Prostate gland (tissue), 2 donors: ENCODE data around the gene UGT1A8. TPM values are rescaled to one million over a fixed set of nuclear protein-coding genes. Genes with fewer than 3 reads are reported as not detected.

Experiments used
- DNase-seq: peaks from one replicate; pipeline ENCODE4 v3.0.0-alpha.2; 2019; ENCODE audit warnings: low spot score
- H3K27ac ChIP-seq, 2 donors: fragments of 200-600 bp; sonication (generic); 2 replicates each; pipeline ENCODE4 v1.5.1; 2017 to 2019
- H3K27me3 ChIP-seq: fragments of 200-600 bp; sonication (generic); replicated peaks from 2 replicates; pipeline ENCODE4 v1.5.1; 2019; ENCODE audit not compliant: insufficient read depth
- H3K36me3 ChIP-seq, 2 donors: fragments of 200-600 bp; sonication (generic); 1 replicate in 1 of 2; 2 replicates in 1 of 2; pipeline versions ENCODE4 v1.5.1 to v1.8.1; 2017 to 2019
- H3K4me1 ChIP-seq: fragments of 200-600 bp; sonication (generic); replicated peaks from 2 replicates; pipeline ENCODE4 v1.5.1; 2019
- H3K4me3 ChIP-seq, 2 donors: fragments of 200-600 bp; sonication (generic); 2 replicates each; pipeline ENCODE4 v1.5.1; 2017 to 2019
- H3K9me3 ChIP-seq: fragments of 200-600 bp; sonication (generic); 2 replicates; pipeline ENCODE4 v1.5.1; 2017
- CTCF ChIP-seq, 4 experiments: fragments of 200-600 bp in 2 of 4; fragments of 450-650 bp in 2 of 4; sonication (generic) in 2 of 4; IDR thresholded peaks; 1 replicate in 3 of 4; 2 replicates in 1 of 4; pipeline ENCODE4 v1.5.1; 2016 to 2019; ENCODE audit warnings: antibody characterized with exemption in 4 of 4, mild to moderate bottlenecking in 2 of 4, moderate library complexity in 2 of 4
- POLR2A ChIP-seq: fragments of 450-650 bp; IDR thresholded peaks from one replicate; pipeline ENCODE4 v1.6.1; 2016; ENCODE audit warnings: antibody characterized with exemption, mild to moderate bottlenecking
- POLR2AphosphoS5 ChIP-seq: sonication (generic); formaldehyde crosslinking; IDR thresholded peaks from one replicate; pipeline ENCODE4 v1.6.1; 2017; ENCODE audit warnings: antibody characterized with exemption
- WGBS: methylation state at CpG from one replicate; pipeline ENCODE4 v1.1.5; 2018; 5-methylcytosine and 5-hydroxymethylcytosine counted together
- intact Hi-C: fragments of 100-400 bp; cut with DNase I; formaldehyde crosslinking; loops from one replicate; pipeline ENCODE4 v1.14.2; 2022
- total RNA-seq, 2 donors: library from RNA; depleted of rRNA; stranded (reverse); fragments of >200 nt; gene quantifications; one replicate each; pipeline ENCODE4 v1.1.0, GENCODE V29; 2016

Gene UGT1A8
- total RNA-seq, 2 donors from 2014 or later = not detected

GRCh38 chr2:233756429-233757081 lies 139.1 kb downstream of the UGT1A8 start:
- DNase-seq = no peak
- no peaks in the 10 kb centered on the region for H3K27me3 ChIP-seq
- H3K4me3 ChIP-seq = no peak overlapping the region
- TF ChIP-seq POLR2AphosphoS5 = no peak
- no peak for TF ChIP-seq POLR2A
- no peak for TF ChIP-seq CTCF (IDR thresholded peaks at IDR 0.05)
- H3K9me3 ChIP-seq = no peaks in the 10 kb centered on the region
- H3K36me3 ChIP-seq = no peaks in the 10 kb centered on the region
- intact Hi-C loops = no loop called here
- WGBS = 65% methylated on average over 7 of the region's 7 CpGs
- H3K27ac ChIP-seq = no peak overlapping the region
- H3K4me1 ChIP-seq = no peaks in the 10 kb centered on the region

- Histone ChIP-seq H3K4me1 (no peaks in the 10 kb centered on the region), H3K9me3 (no peaks in the 10 kb centered on the region), H3K27ac (no peak overlapping the region), H3K4me3 (no peak overlapping the region), H3K36me3 (no peaks in the 10 kb centered on the region), H3K27me3 (no peaks in the 10 kb centered on the region)
- intact Hi-C loops = no loop called here
- DNase-seq = no peak
- TF ChIP-seq CTCF (IDR thresholded peaks at IDR 0.05) = no peak
- no peak for TF ChIP-seq POLR2AphosphoS5
- TF ChIP-seq POLR2A = no peak
Measured at GRCh38 chr2:233758141-233758540, 140.7 kb downstream of the UGT1A8 start.

GRCh38 chr2:233758849-233759248 lies 141.4 kb downstream of the UGT1A8 start:
- H3K27me3 ChIP-seq = no peaks in the 10 kb centered on the region
- no peak overlapping the region for H3K27ac ChIP-seq
- no peak overlapping the region for H3K4me3 ChIP-seq
- no peaks in the 10 kb centered on the region for H3K4me1 ChIP-seq
- 88% methylated on average over 2 of the region's 2 CpGs for WGBS
- DNase-seq = no peak
- intact Hi-C loops = no loop called here
- TF ChIP-seq POLR2AphosphoS5 = no peak
- no peak for TF ChIP-seq CTCF (IDR thresholded peaks at IDR 0.05)
- no peak for TF ChIP-seq POLR2A
- no peaks in the 10 kb centered on the region for H3K36me3 ChIP-seq
- no peaks in the 10 kb centered on the region for H3K9me3 ChIP-seq

GRCh38 chr2:233760043-233760442 lies 142.6 kb downstream of the UGT1A8 start, which contains the start of gene UGT1A1:
Gene UGT1A1 (plus strand): TSS chr2:233760270. CDS start chr2:233760288, 18 bp downstream.
- no peaks in the 10 kb centered on the region for H3K9me3 ChIP-seq
- WGBS = 91% methylated on average over 6 of the region's 6 CpGs
- H3K27ac ChIP-seq = no peak within 1 kb of the TSS
- intact Hi-C loops = no loop called here
- TF ChIP-seq POLR2A (no peak), POLR2AphosphoS5 (no peak), CTCF (IDR thresholded peaks at IDR 0.05) (no peak)
- DNase-seq = no peak
- no peaks in the 10 kb centered on the region for H3K4me1 ChIP-seq
- H3K4me3 ChIP-seq = no peak within 1 kb of the TSS
- no peaks in the 10 kb centered on the region for H3K27me3 ChIP-seq
- H3K36me3 ChIP-seq = no peaks in the 10 kb centered on the region

GRCh38 chr2:233761040-233761769 lies 143.8 kb downstream of the UGT1A8 start:
- DNase-seq = no peak

More at GRCh38 chr2:233761040-233761769, 143.8 kb downstream of the UGT1A8 start:
- TF ChIP-seq POLR2A = no peak
- TF ChIP-seq CTCF (IDR thresholded peaks at IDR 0.05) = no peak
- Histone ChIP-seq H3K4me1 (no peaks in the 10 kb centered on the region), H3K4me3 (no peak overlapping the region), H3K27ac (no peak overlapping the region), H3K9me3 (no peaks in the 10 kb centered on the region), H3K36me3 (no peaks in the 10 kb centered on the region), H3K27me3 (no peaks in the 10 kb centered on the region)
- 89% methylated on average over 4 of the region's 4 CpGs for WGBS
- intact Hi-C loops = no loop called here
